HG02943 (cell line): ENCODE results near the gene CD40LG.

Source experiments
- ATAC-seq: cut with Tn5 transposase; IDR thresholded peaks from one replicate; pipeline ENCODE4 v1.9.1; 2021; ENCODE audit warnings: mild to moderate bottlenecking, low read depth, moderate library complexity; ENCODE audit not compliant: unreplicated experiment

The CD40LG gene

GRCh38 chrX:136646602-136647239 is 1.2 kb upstream of the CD40LG start:
- no peak for ATAC-seq

GRCh38 chrX:136650811-136651210 is 2.9 kb downstream of the CD40LG start:
- ATAC-seq = no peak

GRCh38 chrX:136652822-136653723 is 5.1 kb downstream of the CD40LG start:
- ATAC-seq = no peak

GRCh38 chrX:136656361-136656964 is 8.5 kb downstream of the CD40LG start:
- ATAC-seq = no peak

- no peak for ATAC-seq
These were observed 10.2 kb downstream of the CD40LG start for GRCh38 chrX:136658151-136658550.

- no peak for ATAC-seq
These were observed 11.2 kb downstream of the CD40LG start for GRCh38 chrX:136659174-136659573.

GRCh38 chrX:136660896-136661295 is 12.9 kb downstream of the CD40LG start:
- ATAC-seq = no peak

- ATAC-seq = no peak
These were observed 14.1 kb downstream of the CD40LG start for GRCh38 chrX:136662104-136662503.

GRCh38 chrX:136662976-136663375 is 15.0 kb downstream of the CD40LG start:
- ATAC-seq = no peak

GRCh38 chrX:136665258-136665900 is 17.4 kb downstream of the CD40LG start:
- ATAC-seq = no peak

- ATAC-seq = no peak
These were observed 18.1 kb downstream of the CD40LG start for GRCh38 chrX:136666088-136666487.

- no peak for ATAC-seq
These were observed 19.6 kb downstream of the CD40LG start for GRCh38 chrX:136667446-136668168.

- no peak for ATAC-seq
These were observed 23.1 kb downstream of the CD40LG start for GRCh38 chrX:136671006-136671610.

GRCh38 chrX:136674270-136674985 is 26.5 kb downstream of the CD40LG start:
- no peak for ATAC-seq

- no peak for ATAC-seq
These were observed 31.6 kb downstream of the CD40LG start for GRCh38 chrX:136679531-136679930.

- no peak for ATAC-seq
These were observed 36.2 kb downstream of the CD40LG start for GRCh38 chrX:136684120-136684519.

- no peak for ATAC-seq
These were observed 39.5 kb downstream of the CD40LG start for GRCh38 chrX:136687457-136687856.

GRCh38 chrX:136689436-136689835 is 41.5 kb downstream of the CD40LG start:
- no peak for ATAC-seq
